Activated naive CD4-positive, alpha-beta T cell treated with anti-CD3 and anti-CD28 coated beads, Interleukin-2, amount 50 U/mL, for 24 hours (primary cell): ENCODE measurements around the gene GMIP.
A peak's percentile ranks its signal among the peaks of the same experiment; 100 is the strongest.

Experiments used
- H3K27ac Mint-ChIP-seq: one replicate; pipeline ENCODE4 v1.8.0; 2021; ENCODE audit warnings: mild to moderate bottlenecking, mixed read lengths
- H3K27me3 Mint-ChIP-seq: one replicate; pipeline ENCODE4 v1.8.0; 2021; ENCODE audit warnings: mixed read lengths
- H3K36me3 Mint-ChIP-seq: one replicate; pipeline ENCODE4 v1.8.0; 2021; ENCODE audit warnings: mixed read lengths
- H3K4me1 Mint-ChIP-seq: one replicate; pipeline ENCODE4 v1.8.0; 2021; ENCODE audit warnings: mixed read lengths
- H3K4me3 Mint-ChIP-seq: one replicate; pipeline ENCODE4 v1.8.0; 2021; ENCODE audit warnings: mild to moderate bottlenecking, mixed read lengths
- H3K9me3 Mint-ChIP-seq: one replicate; pipeline ENCODE4 v1.8.0; 2021; ENCODE audit warnings: mixed read lengths

Gene GMIP

GRCh38 chr19:19663256-19664120 lies 20.0 kb upstream of the GMIP start, which contains the start of gene ATP13A1:
Gene ATP13A1 (minus strand): TSS chr19:19663676. CDS start chr19:19663666, 10 bp downstream.
- peaks cover 2% of the 10 kb centered on the region for H3K36me3 Mint-ChIP-seq
- H3K27me3 Mint-ChIP-seq = no peaks in the 10 kb centered on the region
- peak within 1 kb of the TSS; percentile 95 for H3K27ac Mint-ChIP-seq
- H3K4me1 Mint-ChIP-seq = peaks cover 36% of the 10 kb centered on the region
- peak within 1 kb of the TSS; percentile 92 for H3K4me3 Mint-ChIP-seq
- H3K9me3 Mint-ChIP-seq = no peaks in the 10 kb centered on the region

GRCh38 chr19:19662871-19663255 lies 19.4 kb upstream of the GMIP start:
- Mint-ChIP-seq H3K4me3 (peak overlapping the region; percentile 92), H3K4me1 (peaks cover 30% of the 10 kb centered on the region), H3K36me3 (peaks cover 5% of the 10 kb centered on the region), H3K27me3 (no peaks in the 10 kb centered on the region), H3K27ac (peak overlapping the region; percentile 85), H3K9me3 (no peaks in the 10 kb centered on the region)

- peaks cover 5% of the 10 kb centered on the region for H3K36me3 Mint-ChIP-seq
- peak overlapping the region; percentile 85 for H3K27ac Mint-ChIP-seq
- H3K4me3 Mint-ChIP-seq = peak overlapping the region; percentile 92
- no peaks in the 10 kb centered on the region for H3K9me3 Mint-ChIP-seq
- no peaks in the 10 kb centered on the region for H3K27me3 Mint-ChIP-seq
- H3K4me1 Mint-ChIP-seq = peaks cover 30% of the 10 kb centered on the region
These were observed 18.9 kb upstream of the GMIP start for GRCh38 chr19:19662344-19662743.

- Mint-ChIP-seq H3K4me1 (peaks cover 26% of the 10 kb centered on the region), H3K27me3 (no peaks in the 10 kb centered on the region), H3K4me3 (peak overlapping the region; percentile 92), H3K9me3 (no peaks in the 10 kb centered on the region), H3K27ac (peak overlapping the region; percentile 81), H3K36me3 (peaks cover 7% of the 10 kb centered on the region)
These were observed 18.3 kb upstream of the GMIP start for GRCh38 chr19:19661675-19662251.

- peaks cover 7% of the 10 kb centered on the region for H3K36me3 Mint-ChIP-seq
These were observed 17.8 kb upstream of the GMIP start for GRCh38 chr19:19661141-19661674.

GRCh38 chr19:19659646-19660245 lies 16.3 kb upstream of the GMIP start:
- peaks cover 24% of the 10 kb centered on the region for H3K4me1 Mint-ChIP-seq
- peak overlapping the region; percentile 4 for H3K4me3 Mint-ChIP-seq
- H3K27ac Mint-ChIP-seq = no peak overlapping the region
- no peaks in the 10 kb centered on the region for H3K27me3 Mint-ChIP-seq
- H3K36me3 Mint-ChIP-seq = peaks cover 7% of the 10 kb centered on the region
- H3K9me3 Mint-ChIP-seq = no peaks in the 10 kb centered on the region

More at GRCh38 chr19:19661141-19661674, 17.8 kb upstream of the GMIP start:
- H3K27ac Mint-ChIP-seq = peak overlapping the region; percentile 81
- H3K27me3 Mint-ChIP-seq = no peaks in the 10 kb centered on the region
- H3K9me3 Mint-ChIP-seq = no peaks in the 10 kb centered on the region
- H3K4me3 Mint-ChIP-seq = peak overlapping the region; percentile 92
- H3K4me1 Mint-ChIP-seq = peaks cover 24% of the 10 kb centered on the region

- H3K36me3 Mint-ChIP-seq = peaks cover 13% of the 10 kb centered on the region
- H3K4me3 Mint-ChIP-seq = no peak overlapping the region
- no peak overlapping the region for H3K27ac Mint-ChIP-seq
- no peaks in the 10 kb centered on the region for H3K9me3 Mint-ChIP-seq
- H3K27me3 Mint-ChIP-seq = no peaks in the 10 kb centered on the region
- H3K4me1 Mint-ChIP-seq = peaks cover 15% of the 10 kb centered on the region
These were observed 13.9 kb upstream of the GMIP start for GRCh38 chr19:19657397-19657783.

- peaks cover 13% of the 10 kb centered on the region for H3K36me3 Mint-ChIP-seq
- H3K27me3 Mint-ChIP-seq = no peaks in the 10 kb centered on the region
- H3K9me3 Mint-ChIP-seq = no peaks in the 10 kb centered on the region
- no peak overlapping the region for H3K27ac Mint-ChIP-seq
- no peak overlapping the region for H3K4me3 Mint-ChIP-seq
- peaks cover 8% of the 10 kb centered on the region for H3K4me1 Mint-ChIP-seq
These were observed 13.3 kb upstream of the GMIP start for GRCh38 chr19:19656451-19657396.

GRCh38 chr19:19655641-19656343 lies 12.3 kb upstream of the GMIP start:
- Mint-ChIP-seq H3K4me3 (no peak overlapping the region), H3K27me3 (no peaks in the 10 kb centered on the region), H3K9me3 (no peaks in the 10 kb centered on the region), H3K27ac (no peak overlapping the region), H3K4me1 (no peaks in the 10 kb centered on the region), H3K36me3 (peaks cover 13% of the 10 kb centered on the region)

- Mint-ChIP-seq H3K27ac (no peak overlapping the region), H3K4me3 (no peak overlapping the region), H3K4me1 (no peaks in the 10 kb centered on the region), H3K27me3 (no peaks in the 10 kb centered on the region), H3K36me3 (peaks cover 15% of the 10 kb centered on the region), H3K9me3 (no peaks in the 10 kb centered on the region)
These were observed 11.7 kb upstream of the GMIP start for GRCh38 chr19:19655051-19655594.

GRCh38 chr19:19654441-19654840 lies 11.0 kb upstream of the GMIP start:
- Mint-ChIP-seq H3K4me1 (no peaks in the 10 kb centered on the region), H3K27me3 (no peaks in the 10 kb centered on the region), H3K27ac (no peak overlapping the region), H3K4me3 (no peak overlapping the region), H3K36me3 (peaks cover 15% of the 10 kb centered on the region), H3K9me3 (no peaks in the 10 kb centered on the region)

- Mint-ChIP-seq H3K27ac (peak overlapping the region; percentile 30), H3K36me3 (peaks cover 18% of the 10 kb centered on the region), H3K4me3 (no peak overlapping the region), H3K27me3 (no peaks in the 10 kb centered on the region), H3K9me3 (no peaks in the 10 kb centered on the region), H3K4me1 (no peaks in the 10 kb centered on the region)
These were observed 10.2 kb upstream of the GMIP start for GRCh38 chr19:19653597-19654147.

- Mint-ChIP-seq H3K36me3 (peaks cover 16% of the 10 kb centered on the region), H3K27me3 (no peaks in the 10 kb centered on the region), H3K4me1 (no peaks in the 10 kb centered on the region), H3K4me3 (no peak overlapping the region), H3K27ac (no peak overlapping the region), H3K9me3 (no peaks in the 10 kb centered on the region)
These were observed 9.2 kb upstream of the GMIP start for GRCh38 chr19:19652482-19653295.
